HL-60 (cell line): Measurements from ENCODE around the gene NUDC.
"Not testable (repeated sequence)": the region's sequence is repeated elsewhere in the genome, so short reads cannot be mapped to it uniquely, and the experiment has no call there.

ENCODE experiments used
- DNase-seq, 2 experiments: peaks; one replicate each; pipeline ENCODE4 v3.0.0-alpha.2; 2010 to 2020; ENCODE audit warnings: low read depth in 1 of 2, low spot score in 1 of 2
- H3K27ac ChIP-seq: fragments of 250-450 bp; sonication (Bioruptor Pico); replicated peaks from 2 replicates; pipeline ENCODE4 v1.5.1; 2020; ENCODE audit warnings: mild to moderate bottlenecking, moderate library complexity
- H3K27me3 ChIP-seq: fragments of 250-450 bp; sonication (Bioruptor Pico); 2 replicates; pipeline ENCODE4 v1.5.1; 2021; ENCODE audit warnings: mild to moderate bottlenecking, moderate library complexity; ENCODE audit not compliant: insufficient read depth, poor library complexity, severe bottlenecking
- H3K4me3 ChIP-seq: replicated peaks from 2 replicates; pipeline ENCODE4 v1.5.1; 2011; ENCODE audit warnings: mild to moderate bottlenecking, control low read depth, low read length; ENCODE audit not compliant: insufficient read depth
- CTCF ChIP-seq: IDR thresholded peaks from one replicate; pipeline ENCODE4 v1.5.1; 2011; ENCODE audit warnings: low read length, control low read depth, inconsistent platforms; ENCODE audit not compliant: insufficient read depth
- GABPA ChIP-seq: IDR thresholded peaks from 2 replicates; pipeline ENCODE4 v1.6.1; 2012; ENCODE audit warnings: low read depth
- POLR2AphosphoS5 ChIP-seq: IDR thresholded peaks from 2 replicates; pipeline ENCODE4 v1.6.1; 2012; ENCODE audit warnings: low read depth
- REST ChIP-seq: IDR thresholded peaks from 2 replicates; pipeline ENCODE4 v1.6.1; 2012; ENCODE audit warnings: low read depth; ENCODE audit not compliant: insufficient replicate concordance
- SPI1 ChIP-seq: IDR thresholded peaks from 2 replicates; pipeline ENCODE4 v1.6.1; 2012; ENCODE audit warnings: low read depth, mild to moderate bottlenecking, borderline replicate concordance

The NUDC gene

DNA sequence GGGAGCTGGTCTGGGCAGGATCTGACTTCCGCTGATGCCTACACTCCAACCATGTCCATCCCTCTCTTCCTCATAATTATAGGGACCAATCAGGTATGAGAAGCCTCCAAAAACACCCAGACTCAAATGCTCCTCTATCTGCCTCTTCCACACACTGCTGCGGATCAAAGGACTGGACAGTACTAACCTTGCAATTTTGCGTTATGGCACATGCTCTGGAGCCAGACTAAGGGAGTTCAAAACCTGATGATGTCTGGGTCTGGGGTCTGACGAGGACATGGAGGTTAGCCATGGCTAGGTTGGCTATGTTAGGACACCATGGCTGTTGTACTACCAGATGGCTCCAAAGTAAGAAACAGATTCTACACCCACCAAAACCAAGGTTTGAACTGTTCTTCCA lies 41.8 kb upstream of the NUDC start:
- Histone ChIP-seq H3K27me3 (no peaks in the 10 kb centered on the region), H3K27ac (no peak overlapping the region), H3K4me3 (no peak overlapping the region)
- no peak for DNase-seq
- TF ChIP-seq SPI1: no peak
- no peak for TF ChIP-seq REST
- no peak for TF ChIP-seq POLR2AphosphoS5
- no peak for TF ChIP-seq GABPA

GRCh38 chr1:26881611-26882010 lies 39.9 kb upstream of the NUDC start:
- DNase-seq, H3K27ac ChIP-seq: not testable (repeated sequence)

GRCh38 chr1:26882696-26883463 lies 38.7 kb upstream of the NUDC start:
- Histone ChIP-seq H3K4me3 (no peak overlapping the region), H3K27me3 (no peaks in the 10 kb centered on the region), H3K27ac (no peak overlapping the region)
- no peak for DNase-seq
- TF ChIP-seq POLR2AphosphoS5 (no peak), SPI1 (no peak), REST (no peak), CTCF (no peak), GABPA (no peak)

More at GRCh38 chr1:26881611-26882010, 39.9 kb upstream of the NUDC start:
- not testable (repeated sequence) for H3K27me3 ChIP-seq, H3K4me3 ChIP-seq

DNA sequence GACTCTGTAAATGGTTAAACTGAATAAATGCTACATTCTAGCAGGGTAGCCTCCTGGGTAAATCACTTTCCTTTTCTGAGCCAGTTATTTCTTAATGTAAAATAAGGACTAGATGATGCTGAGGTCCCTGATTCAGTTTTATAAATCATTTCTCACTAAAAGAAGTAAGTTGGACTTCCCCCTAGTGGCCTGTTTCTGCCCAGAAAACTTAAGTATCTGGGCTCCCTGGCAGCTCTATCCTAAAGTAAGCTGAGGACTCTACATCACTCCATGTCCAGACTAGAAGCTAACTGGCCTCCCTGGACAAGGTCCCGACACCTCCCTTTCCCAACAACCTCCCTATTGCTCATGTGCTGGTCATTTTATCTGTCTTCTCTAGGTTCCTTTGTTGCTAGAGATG lies 34.4 kb upstream of the NUDC start:
- DNase-seq: peak in 1 of 2 experiments; percentile 23
- TF ChIP-seq REST (no peak), CTCF (peak; percentile 21), SPI1 (no peak)
- H3K4me3 ChIP-seq: no peak overlapping the region
- no peaks in the 10 kb centered on the region for H3K27me3 ChIP-seq
- no peak overlapping the region for H3K27ac ChIP-seq
